K562 (cell line): ENCODE results near the gene GRK4. TPM values are rescaled to one million over a fixed set of nuclear protein-coding genes. Genes with fewer than 3 reads are reported as not detected.

Experiments
- CREB3 ChIP-seq: fragments of 450-650 bp; conservative IDR thresholded peaks from 2 replicates; pipeline ENCODE4 v1.6.1; 2016; ENCODE audit warnings: missing genetic modification characterization, low read depth, mild to moderate bottlenecking, missing compliant biosample characterization, moderate library complexity
- DACH1 ChIP-seq: fragments of 450-650 bp; IDR thresholded peaks from 2 replicates; pipeline ENCODE4 v1.6.1; 2018; ENCODE audit not compliant: partially characterized antibody
- FOXK2 ChIP-seq, 2 experiments: fragments of 450-650 bp; IDR thresholded peaks in 1 of 2; conservative IDR thresholded peaks in 1 of 2; 2 replicates each; pipeline ENCODE4 v1.6.1; 2016; ENCODE audit warnings: low read depth in 2 of 2, mild to moderate bottlenecking in 1 of 2
- GATA2 ChIP-seq: sonication (generic); formaldehyde crosslinking; IDR thresholded peaks from 2 replicates; pipeline ENCODE4 v1.4.0; 2020; ENCODE audit warnings: mild to moderate bottlenecking, missing genetic modification reagents
- GTF2B ChIP-seq: IDR thresholded peaks from 2 replicates; pipeline ENCODE4 v1.6.1; 2011; ENCODE audit not compliant: insufficient read length; ENCODE audit errors: extremely low read depth
- ILK ChIP-seq: fragments of 450-650 bp; IDR thresholded peaks from 2 replicates; pipeline ENCODE4 v1.6.1; 2016; ENCODE audit warnings: missing genetic modification characterization, low read depth, mild to moderate bottlenecking, missing compliant biosample characterization, moderate library complexity, borderline replicate concordance
- IRF9 ChIP-seq: fragments of 450-650 bp; IDR thresholded peaks from 2 replicates; pipeline ENCODE4 v1.6.1; 2016; ENCODE audit warnings: missing biosample characterization, missing genetic modification characterization
- KLF13 ChIP-seq: fragments of 450-650 bp; IDR thresholded peaks from 2 replicates; pipeline ENCODE4 v1.6.1; 2016; ENCODE audit warnings: missing genetic modification characterization, low read depth, mild to moderate bottlenecking, missing compliant biosample characterization, moderate library complexity, borderline replicate concordance
- MNT ChIP-seq, 2 experiments: fragments of 450-650 bp; conservative IDR thresholded peaks; 2 replicates each; pipeline ENCODE4 v1.6.1; 2017; ENCODE audit warnings: mild to moderate bottlenecking in 2 of 2, moderate library complexity in 2 of 2
- PHF21A ChIP-seq: fragments of 450-650 bp; IDR thresholded peaks from 2 replicates; pipeline ENCODE4 v1.6.1; 2017; ENCODE audit warnings: low read depth, borderline replicate concordance
- POLR2B ChIP-seq: fragments of 450-650 bp; IDR thresholded peaks from 2 replicates; pipeline ENCODE4 v1.6.1; 2018; ENCODE audit warnings: low read depth; ENCODE audit not compliant: partially characterized antibody
- RBM34 ChIP-seq: fragments of 200-400 bp; formaldehyde crosslinking; IDR thresholded peaks from 2 replicates; pipeline ENCODE4 v1.6.1; 2018; ENCODE audit warnings: low read length, borderline replicate concordance; ENCODE audit not compliant: insufficient read depth
- RUNX1 ChIP-seq: sonication (generic); IDR thresholded peaks from 2 replicates; pipeline ENCODE4 v1.6.1; 2016; ENCODE audit warnings: antibody characterized with exemption, low read depth
- SP2 ChIP-seq: IDR thresholded peaks from 2 replicates; pipeline ENCODE4 v1.6.1; 2011; ENCODE audit warnings: mild to moderate bottlenecking, low read depth, low read length, moderate library complexity; ENCODE audit not compliant: poor library complexity, severe bottlenecking; ENCODE audit errors: extremely low read depth
- THAP7 ChIP-seq: fragments of 250-450 bp; sonication (Bioruptor Pico); IDR thresholded peaks from 2 replicates; pipeline ENCODE4 v1.5.0; 2021
- ZNF143 ChIP-seq: sonication (generic); formaldehyde crosslinking; IDR thresholded peaks from 2 replicates; pipeline ENCODE4 v1.9.0; 2022; ENCODE audit warnings: mild to moderate bottlenecking, missing genetic modification reagents
- ZNF217 ChIP-seq: sonication (generic); formaldehyde crosslinking; IDR thresholded peaks from 2 replicates; pipeline ENCODE4 v1.8.0; 2022; ENCODE audit warnings: mild to moderate bottlenecking, missing genetic modification reagents
- ZNF518B ChIP-seq: fragments of 250-450 bp; sonication (Bioruptor Pico); IDR thresholded peaks from 2 replicates; pipeline ENCODE4 v1.5.0; 2021; ENCODE audit warnings: mild to moderate bottlenecking, moderate library complexity
- polyA plus RNA-seq, 8 experiments: library from polyadenylated mRNA; depleted of rRNA in 4 of 8; stranded (reverse) in 5 of 8; unstranded in 3 of 8; fragments of >200 nt; fragmentation: Nextera tagmentation in 2 of 8; fragmentation: Illumina TruSeq in 1 of 8; extraction: Ambion mirVana in 2 of 8; extraction: Trizol in 1 of 8; gene quantifications; 2 replicates each; pipeline versions ENCODE4 v1.2.1 to v1.2.3, GENCODE V29; 2011 to 2014; ENCODE audit warnings: inconsistent platforms in 1 of 8, missing spikeins in 1 of 8
- total RNA-seq, 7 experiments: library from RNA; depleted of rRNA in 6 of 7; stranded (reverse); fragments of >200 nt in 6 of 7; fragmentation: Illumina TruSeq in 2 of 7; extraction: Trizol in 2 of 7; gene quantifications; 2 replicates each; pipeline versions ENCODE4 v1.2.1 to v1.2.3, GENCODE V29; 2011 to 2021; ENCODE audit warnings: low replicate concordance in 1 of 7

Gene GRK4
- total and polyA plus RNA-seq, 9 of the 15 experiments (the other 6 are each of a cell fraction or from before 2014, with no cell fraction given), result 1.1 to 4.8 (median 2.6) TPM

- TF ChIP-seq ZNF518B (CRISPR knock-in tag) (no peak), FOXK2 (conservative IDR thresholded peaks at IDR 0.05 in 1 of 2, IDR thresholded peaks at IDR 0.05 in 1 of 2; ENCODE audit: low read depth in 2 of 2) (no peak), POLR2B (peak; percentile 61), CREB3 (no peak), DACH1 (no peak), ZNF143 (CRISPR knock-in tag) (peak; percentile 70), PHF21A (no peak), MNT (conservative IDR thresholded peaks at IDR 0.05) (peak; percentile 68 to 80), ZNF217 (no peak), THAP7 (CRISPR knock-in tag) (no peak), KLF13 (no peak), IRF9 (no peak), RUNX1 (no peak), RBM34 (no peak), GATA2 (CRISPR knock-in tag) (no peak), GTF2B (no peak), ILK (tag) (no peak), SP2 (peak; percentile 61)
Measured at GRCh38 chr4:3074078-3074845, 110.9 kb downstream of the GRK4 start, which contains the start of the genes HTT and HTT-AS (continued).
